GM12891 (cell line): ENCODE results near the gene CASKIN1.

Experiments used
- POLR2A ChIP-seq: IDR thresholded peaks from 2 replicates; pipeline ENCODE4 v1.6.1; 2011; ENCODE audit warnings: low read depth, low read length, control low read depth
- POLR2AphosphoS5 ChIP-seq: IDR thresholded peaks from 2 replicates; pipeline ENCODE4 v1.6.1; 2011; ENCODE audit warnings: low read depth, low read length, control low read depth
- SPI1 ChIP-seq: IDR thresholded peaks from 2 replicates; pipeline ENCODE4 v1.6.1; 2011; ENCODE audit warnings: low read depth, low read length, control low read depth
- TAF1 ChIP-seq: IDR thresholded peaks from 2 replicates; pipeline ENCODE4 v1.6.1; 2011; ENCODE audit warnings: low read depth, low read length, control low read depth

GRCh38 chr16:2213817-2214718, 17.7 kb upstream of the CASKIN1 start:
- TF ChIP-seq POLR2A (no peak), POLR2AphosphoS5 (no peak; the same call in 1 of the 2 replicates), TAF1 (no peak), SPI1 (no peak)
